Measurements from ENCODE around the gene GTF3C2.

GRCh38 chr2:27281855-27282559 is 74.6 kb downstream of the GTF3C2 start, which contains the start of gene TRIM54:
- TF ChIP-seq CTCF (IDR thresholded peaks at IDR 0.05), result no peak
- no peak for TF ChIP-seq POLR2A (IDR thresholded peaks at IDR 0.05)
- no peak for TF ChIP-seq POLR2AphosphoS5 (IDR thresholded peaks at IDR 0.05)

All from breast epithelium (tissue), 3 donors.